Astrocyte (in vitro differentiated cells and primary cell): ENCODE data around the gene RTL5.

Source experiments
- CTCF ChIP-seq: IDR thresholded peaks from 2 replicates; pipeline ENCODE4 v1.5.1; 2011; ENCODE audit warnings: low read depth, mild to moderate bottlenecking, inconsistent platforms, low read length, moderate library complexity; ENCODE audit not compliant: insufficient read depth
- EZH2 ChIP-seq: IDR thresholded peaks from 2 replicates; pipeline ENCODE4 v1.6.1; 2012; ENCODE audit warnings: mild to moderate bottlenecking, low read length, inconsistent platforms; ENCODE audit not compliant: insufficient read depth

GRCh38 chrX:72145181-72145580 is 13.5 kb upstream of the RTL5 start:
- no peak for TF ChIP-seq CTCF
- no peak for TF ChIP-seq EZH2
